ENCODE results near the gene RMDN3.

The RMDN3 gene

DNA sequence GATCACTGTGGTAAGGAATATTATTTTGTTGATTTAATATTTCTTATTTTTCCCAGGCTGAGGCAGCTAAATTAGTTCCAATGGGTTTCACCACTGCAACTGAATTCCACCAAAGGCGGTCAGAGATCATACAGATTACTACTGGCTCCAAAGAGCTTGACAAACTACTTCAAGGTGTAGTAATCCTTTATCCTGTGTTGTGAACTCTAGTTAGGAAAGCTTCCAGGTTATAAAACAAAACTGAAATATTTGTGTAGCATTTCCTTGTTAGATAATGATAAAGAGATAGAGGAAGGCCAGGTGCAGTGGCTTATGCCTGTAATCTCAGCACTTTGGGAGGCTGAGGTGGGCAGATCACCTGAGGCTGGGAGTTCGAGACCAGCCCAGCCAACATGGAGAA, 48.9 kb downstream of the RMDN3 start:
- H3K36me3 Mint-ChIP-seq (ENCODE audit: low read depth): peaks cover 50% of the 10 kb centered on the region
- no peak overlapping the region for H3K4me3 Mint-ChIP-seq
- H3K4me1 Mint-ChIP-seq: no peaks in the 10 kb centered on the region
- no peak for ATAC-seq
- no peak overlapping the region for H3K27ac Mint-ChIP-seq
- H3K9me3 Mint-ChIP-seq: no peaks in the 10 kb centered on the region
- DNase-seq: no peak
- H3K27me3 Mint-ChIP-seq: no peaks in the 10 kb centered on the region

GRCh38 chr15:40702077-40702476, 53.0 kb downstream of the RMDN3 start:
- Mint-ChIP-seq H3K36me3 (ENCODE audit: low read depth) (peaks cover 56% of the 10 kb centered on the region), H3K4me1 (peaks cover 16% of the 10 kb centered on the region), H3K27ac (no peak overlapping the region)

GRCh38 chr15:40697916-40698315, 57.1 kb downstream of the RMDN3 start:
- no peak overlapping the region for H3K27ac Mint-ChIP-seq

More at GRCh38 chr15:40702077-40702476, 53.0 kb downstream of the RMDN3 start:
- no peak overlapping the region for H3K4me3 Mint-ChIP-seq
- no peak for ATAC-seq
- no peak for DNase-seq
- no peaks in the 10 kb centered on the region for H3K9me3 Mint-ChIP-seq
- H3K27me3 Mint-ChIP-seq: no peaks in the 10 kb centered on the region

DNA sequence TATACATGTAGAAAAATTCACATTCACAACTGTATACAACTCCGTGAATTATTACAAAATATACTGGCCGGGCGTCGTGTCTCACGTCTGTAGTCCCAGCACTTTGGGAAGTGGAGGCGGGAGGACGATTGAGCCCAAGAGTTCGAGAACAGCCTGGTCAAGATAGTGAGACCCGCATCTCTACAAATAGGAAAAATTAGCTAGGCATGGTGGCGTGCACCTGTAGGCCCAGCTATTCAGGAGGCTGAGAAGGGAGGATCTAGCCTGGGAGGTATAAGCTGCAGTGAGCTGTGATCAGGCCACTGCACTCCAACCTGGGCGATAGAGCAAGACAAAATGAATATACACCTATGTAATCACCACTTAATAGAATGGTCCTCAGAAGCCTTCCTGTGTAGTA, 58.8 kb downstream of the RMDN3 start:
- ATAC-seq: no peak
- H3K9me3 Mint-ChIP-seq: no peaks in the 10 kb centered on the region
- peak overlapping the region; percentile 100 for H3K27ac Mint-ChIP-seq

More at GRCh38 chr15:40697916-40698315, 57.1 kb downstream of the RMDN3 start:
- Mint-ChIP-seq H3K4me1 (peaks cover 34% of the 10 kb centered on the region), H3K9me3 (no peaks in the 10 kb centered on the region), H3K4me3 (no peak overlapping the region), H3K27me3 (no peaks in the 10 kb centered on the region), H3K36me3 (ENCODE audit: low read depth) (peaks cover 55% of the 10 kb centered on the region)
- DNase-seq (no peak), ATAC-seq (no peak)

GRCh38 chr15:40695469-40695890, 59.6 kb downstream of the RMDN3 start:
- Mint-ChIP-seq H3K4me1 (peaks cover 34% of the 10 kb centered on the region), H3K9me3 (no peaks in the 10 kb centered on the region), H3K4me3 (peak overlapping the region; percentile 100), H3K27ac (peak overlapping the region; percentile 100), H3K27me3 (no peaks in the 10 kb centered on the region), H3K36me3 (ENCODE audit: low read depth) (peaks cover 42% of the 10 kb centered on the region)
- DNase-seq (peak; percentile 36), ATAC-seq (peak; percentile 16)

More for the DNA sequence above, 58.8 kb downstream of the RMDN3 start:
- Mint-ChIP-seq H3K27me3 (no peaks in the 10 kb centered on the region), H3K4me3 (peak overlapping the region; percentile 100), H3K36me3 (ENCODE audit: low read depth) (peaks cover 47% of the 10 kb centered on the region), H3K4me1 (peaks cover 34% of the 10 kb centered on the region)
- DNase-seq: no peak

- peaks cover 38% of the 10 kb centered on the region for H3K36me3 Mint-ChIP-seq (ENCODE audit: low read depth)
- peaks cover 30% of the 10 kb centered on the region for H3K4me1 Mint-ChIP-seq
- no peaks in the 10 kb centered on the region for H3K9me3 Mint-ChIP-seq
- DNase-seq (peak; percentile 95), ATAC-seq (peak; percentile 97)
- H3K27me3 Mint-ChIP-seq: no peaks in the 10 kb centered on the region
- peak within 1 kb of the TSS; percentile 100 for H3K4me3 Mint-ChIP-seq
- H3K27ac Mint-ChIP-seq: peak within 1 kb of the TSS; percentile 100
These were observed 60.2 kb downstream of the RMDN3 start, which contains the start of gene RAD51 for GRCh38 chr15:40694688-40695468. TSS of gene RAD51 (plus strand) at chr15:40695174. CDS start at chr15:40698759, 3,585 bp downstream.

GRCh38 chr15:40693904-40694687, 61.0 kb downstream of the RMDN3 start:
- H3K36me3 Mint-ChIP-seq (ENCODE audit: low read depth): peaks cover 31% of the 10 kb centered on the region
- peaks cover 25% of the 10 kb centered on the region for H3K4me1 Mint-ChIP-seq
- H3K27me3 Mint-ChIP-seq: no peaks in the 10 kb centered on the region
- peak overlapping the region; percentile 100 for H3K27ac Mint-ChIP-seq
- peak; percentile 8 for DNase-seq
- no peak for ATAC-seq
- H3K9me3 Mint-ChIP-seq: no peaks in the 10 kb centered on the region
- H3K4me3 Mint-ChIP-seq: peak overlapping the region; percentile 100

DNA sequence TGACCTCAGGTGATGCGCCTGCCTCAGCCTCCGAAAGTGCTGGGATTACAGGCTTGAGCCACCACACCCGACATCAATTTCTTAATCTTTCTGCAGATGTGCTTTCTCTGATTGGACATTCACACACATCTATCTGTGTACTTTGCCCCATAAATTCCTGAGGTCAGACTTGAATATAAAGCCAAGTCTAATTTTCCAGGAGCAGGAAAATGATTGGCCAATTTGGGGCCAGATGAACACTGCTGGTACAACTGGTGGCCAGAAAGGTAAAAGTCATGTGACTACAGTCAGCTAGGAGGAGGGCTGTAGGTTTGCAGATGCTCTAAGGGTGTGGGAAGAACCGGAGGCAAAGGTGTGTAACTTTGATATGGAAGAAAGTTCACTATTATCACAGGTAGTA, 63.3 kb downstream of the RMDN3 start:
- no peaks in the 10 kb centered on the region for H3K27me3 Mint-ChIP-seq
- no peaks in the 10 kb centered on the region for H3K9me3 Mint-ChIP-seq
- H3K4me1 Mint-ChIP-seq: peaks cover 17% of the 10 kb centered on the region
- H3K27ac Mint-ChIP-seq: no peak overlapping the region
- peaks cover 17% of the 10 kb centered on the region for H3K36me3 Mint-ChIP-seq (ENCODE audit: low read depth)
- no peak overlapping the region for H3K4me3 Mint-ChIP-seq
- DNase-seq (no peak), ATAC-seq (no peak)

DNA sequence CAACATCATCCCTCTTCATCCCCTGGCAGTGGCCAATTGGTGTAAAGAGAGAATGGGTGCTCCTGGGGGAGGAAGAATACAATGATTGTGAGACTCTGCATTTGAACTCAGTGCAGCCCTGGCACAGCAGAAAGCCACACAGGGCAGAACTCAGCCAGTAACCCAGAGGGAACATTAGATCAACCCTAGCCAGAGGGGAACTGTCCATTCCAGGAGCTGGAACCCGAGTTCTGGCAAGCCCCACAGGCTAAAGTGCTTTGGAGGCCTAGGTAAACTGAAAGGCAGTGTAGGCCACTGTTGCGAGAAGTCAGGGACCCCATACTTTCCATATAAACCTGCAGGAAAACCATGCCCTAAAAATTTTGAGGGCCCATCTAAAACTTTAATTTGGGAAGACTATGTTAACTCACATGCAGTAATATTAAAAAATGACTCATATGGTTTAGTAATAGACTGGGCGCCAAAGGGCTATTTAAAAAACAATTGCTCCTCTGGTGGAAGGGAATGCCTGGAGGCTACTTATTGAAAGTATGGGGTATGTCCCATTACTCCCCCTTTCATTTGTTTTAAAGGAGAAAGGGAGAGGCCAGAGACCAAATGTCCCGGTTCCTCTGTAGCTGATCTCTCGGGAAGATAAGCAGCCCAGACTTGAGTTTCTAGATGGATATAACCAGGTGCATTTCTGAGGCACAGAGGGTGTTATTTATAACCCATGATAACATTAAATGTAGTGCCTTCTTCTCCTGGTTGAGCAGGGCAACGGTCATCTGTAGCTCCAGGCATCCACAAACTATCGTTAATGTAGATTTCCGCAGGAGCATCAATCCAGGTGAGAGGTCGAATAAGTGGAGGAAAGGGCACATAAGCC, 65.9 kb downstream of the RMDN3 start:
- Mint-ChIP-seq H3K4me1 (peaks cover 6% of the 10 kb centered on the region), H3K4me3 (no peak overlapping the region), H3K27me3 (no peaks in the 10 kb centered on the region), H3K27ac (no peak overlapping the region), H3K9me3 (no peaks in the 10 kb centered on the region), H3K36me3 (ENCODE audit: low read depth) (peaks cover 2% of the 10 kb centered on the region)
- DNase-seq (no peak), ATAC-seq (no peak)
